Endodermal cell (in vitro differentiated cells): ENCODE measurements around the gene ASGR2. TPM values are rescaled to one million over a fixed set of nuclear protein-coding genes. Genes with fewer than 3 reads are reported as not detected.

Experiments
- DNase-seq: peaks from one replicate; pipeline ENCODE4 v3.0.0-alpha.2; 2017
- H3K27ac ChIP-seq: 2 replicates; pipeline ENCODE4 v1.5.1; 2013; ENCODE audit warnings: mild to moderate bottlenecking, low read depth, low read length, moderate library complexity
- H3K27me3 ChIP-seq: 2 replicates; pipeline ENCODE4 v1.6.1; 2013; ENCODE audit warnings: mild to moderate bottlenecking, low read length, moderate library complexity; ENCODE audit not compliant: insufficient read depth, control insufficient read depth, poor library complexity, severe bottlenecking
- H3K36me3 ChIP-seq: 2 replicates; pipeline ENCODE4 v1.7.0; 2013; ENCODE audit warnings: mild to moderate bottlenecking, low read length, moderate library complexity; ENCODE audit not compliant: control insufficient read depth, insufficient read depth
- H3K4me1 ChIP-seq: one replicate; pipeline ENCODE4 v1.7.0; 2013; ENCODE audit warnings: low read length; ENCODE audit not compliant: control insufficient read depth, insufficient read depth
- H3K4me3 ChIP-seq: 2 replicates; pipeline ENCODE4 v1.5.1; 2013; ENCODE audit warnings: mild to moderate bottlenecking, low read length, moderate library complexity
- H3K9ac ChIP-seq: 2 replicates; pipeline ENCODE4 v1.6.1; 2013; ENCODE audit warnings: mild to moderate bottlenecking, low read length, moderate library complexity; ENCODE audit not compliant: poor library complexity, severe bottlenecking; ENCODE audit errors: extremely low read depth
- H3K9me3 ChIP-seq: 2 replicates; pipeline ENCODE4 v1.6.1; 2013; ENCODE audit warnings: mild to moderate bottlenecking, low read length, moderate library complexity; ENCODE audit not compliant: control insufficient read depth
- H3K27ac Mint-ChIP-seq: 2 replicates; pipeline ENCODE4 v1.8.0; 2020; ENCODE audit warnings: mixed read lengths
- H3K27me3 Mint-ChIP-seq: 2 replicates; pipeline ENCODE4 v1.8.0; 2021; ENCODE audit warnings: mild to moderate bottlenecking, mixed read lengths; ENCODE audit not compliant: insufficient read depth
- H3K36me3 Mint-ChIP-seq: 2 replicates; pipeline ENCODE4 v1.8.0; 2020; ENCODE audit warnings: low read depth, mixed read lengths
- H3K4me1 Mint-ChIP-seq: 2 replicates; pipeline ENCODE4 v1.8.0; 2020; ENCODE audit warnings: mixed read lengths
- H3K4me3 Mint-ChIP-seq: 2 replicates; pipeline ENCODE4 v1.8.0; 2020; ENCODE audit warnings: mild to moderate bottlenecking, moderate library complexity, mixed read lengths
- H3K9me3 Mint-ChIP-seq: 2 replicates; pipeline ENCODE4 v1.8.0; 2020; ENCODE audit warnings: mild to moderate bottlenecking, mixed read lengths
- CTCF ChIP-seq: fragments of 200-600 bp; sonication (generic); conservative IDR thresholded peaks from 2 replicates; pipeline ENCODE4 v1.5.0; 2021; ENCODE audit warnings: antibody characterized with exemption, mild to moderate bottlenecking
- WGBS, 2 experiments: methylation state at CpG; one replicate each; pipeline versions ENCODE4 v1.1.5 to v1.1.7; 2013; ENCODE audit warnings: missing lambda C conversion rate in 2 of 2, mixed read lengths in 1 of 2; ENCODE audit not compliant: insufficient coverage in 1 of 2, insufficient read length in 1 of 2; 5-methylcytosine and 5-hydroxymethylcytosine counted together
- total RNA-seq, 2 donors: library from RNA; stranded (reverse); fragmentation: NEBNext Ultra II Directional in 1 of 2; extraction: Animal tissue kit (Norgen Biotek cat#: 25700) in 1 of 2; gene quantifications; 2 replicates in 1 of 2; 3 replicates in 1 of 2; pipeline ENCODE4 v1.2.1, GENCODE V29; 2021

The ASGR2 gene
- total RNA-seq, 2 donors from 2014 or later, result 0.44 TPM; not detected in 1

- 90 to 100% methylated on average over 1 to 3 of the region's 3 CpGs for WGBS, 2 experiments
Observed at GRCh38 chr17:7070712-7071111, 43.9 kb downstream of the ASGR2 start.

GRCh38 chr17:7068268-7068667, 46.4 kb downstream of the ASGR2 start:
- H3K27me3 Mint-ChIP-seq, result peaks cover 21% of the 10 kb centered on the region
- TF ChIP-seq CTCF, result no peak
- Histone ChIP-seq H3K4me1 (no peaks in the 10 kb centered on the region), H3K36me3 (no peaks in the 10 kb centered on the region), H3K9me3 (peaks cover 17% of the 10 kb centered on the region), H3K4me3 (no peak overlapping the region), H3K27me3 (no peaks in the 10 kb centered on the region), H3K27ac (no peak overlapping the region), H3K9ac (no peak overlapping the region)
- no peak overlapping the region for H3K4me3 Mint-ChIP-seq
- 10% methylated on average over 1 of the region's 1 CpG; no CpG with 5 or more reads in 1 of the 2 experiments for WGBS, 2 experiments
- H3K36me3 Mint-ChIP-seq, result no peaks in the 10 kb centered on the region
- no peak overlapping the region for H3K27ac Mint-ChIP-seq
- no peak for DNase-seq
- no peaks in the 10 kb centered on the region for H3K4me1 Mint-ChIP-seq
- H3K9me3 Mint-ChIP-seq, result peaks cover 26% of the 10 kb centered on the region

More at GRCh38 chr17:7070712-7071111, 43.9 kb downstream of the ASGR2 start:
- no peak overlapping the region for H3K27ac Mint-ChIP-seq
- DNase-seq, result no peak
- H3K27ac ChIP-seq, result no peak overlapping the region
- no peaks in the 10 kb centered on the region for H3K4me1 Mint-ChIP-seq
- no peak overlapping the region for H3K4me3 Mint-ChIP-seq
- no peaks in the 10 kb centered on the region for H3K4me1 ChIP-seq
- H3K27me3 Mint-ChIP-seq, result peaks cover 16% of the 10 kb centered on the region
- no peak for TF ChIP-seq CTCF
- H3K36me3 ChIP-seq, result no peaks in the 10 kb centered on the region
- no peak overlapping the region for H3K4me3 ChIP-seq
- no peak overlapping the region for H3K9ac ChIP-seq
- H3K9me3 Mint-ChIP-seq, result peaks cover 26% of the 10 kb centered on the region
- no peaks in the 10 kb centered on the region for H3K27me3 ChIP-seq
- peaks cover 17% of the 10 kb centered on the region for H3K9me3 ChIP-seq
- no peaks in the 10 kb centered on the region for H3K36me3 Mint-ChIP-seq

GRCh38 chr17:7067198-7067597, 47.4 kb downstream of the ASGR2 start:
- Histone ChIP-seq H3K9me3 (peaks cover 17% of the 10 kb centered on the region), H3K36me3 (no peaks in the 10 kb centered on the region), H3K9ac (no peak overlapping the region), H3K27me3 (no peaks in the 10 kb centered on the region), H3K4me1 (no peaks in the 10 kb centered on the region), H3K27ac (no peak overlapping the region), H3K4me3 (no peak overlapping the region)
- 76 to 100% methylated on average over 1 of the region's 1 CpG for WGBS, 2 experiments
- DNase-seq, result no peak
- no peak overlapping the region for H3K27ac Mint-ChIP-seq
- no peak overlapping the region for H3K4me3 Mint-ChIP-seq
- peaks cover 21% of the 10 kb centered on the region for H3K27me3 Mint-ChIP-seq
- peaks cover 26% of the 10 kb centered on the region for H3K9me3 Mint-ChIP-seq
- no peaks in the 10 kb centered on the region for H3K36me3 Mint-ChIP-seq
- H3K4me1 Mint-ChIP-seq, result no peaks in the 10 kb centered on the region
- no peak for TF ChIP-seq CTCF
